NCI-H2081 (cell line): Measurements from ENCODE around the gene UPB1.

Experiments
- DNase-seq, 2 experiments: peaks; one replicate each; lab custom pipeline; 2025; lab: John Stamatoyannopoulos, UW

UPB1 gene

GRCh38 chr22:24494528-24495364 is at the start of gene UPB1:
Gene UPB1 (plus strand): TSS chr22:24495332. CDS start chr22:24495404, 72 bp downstream.
- DNase-seq, result no peak

DNA sequence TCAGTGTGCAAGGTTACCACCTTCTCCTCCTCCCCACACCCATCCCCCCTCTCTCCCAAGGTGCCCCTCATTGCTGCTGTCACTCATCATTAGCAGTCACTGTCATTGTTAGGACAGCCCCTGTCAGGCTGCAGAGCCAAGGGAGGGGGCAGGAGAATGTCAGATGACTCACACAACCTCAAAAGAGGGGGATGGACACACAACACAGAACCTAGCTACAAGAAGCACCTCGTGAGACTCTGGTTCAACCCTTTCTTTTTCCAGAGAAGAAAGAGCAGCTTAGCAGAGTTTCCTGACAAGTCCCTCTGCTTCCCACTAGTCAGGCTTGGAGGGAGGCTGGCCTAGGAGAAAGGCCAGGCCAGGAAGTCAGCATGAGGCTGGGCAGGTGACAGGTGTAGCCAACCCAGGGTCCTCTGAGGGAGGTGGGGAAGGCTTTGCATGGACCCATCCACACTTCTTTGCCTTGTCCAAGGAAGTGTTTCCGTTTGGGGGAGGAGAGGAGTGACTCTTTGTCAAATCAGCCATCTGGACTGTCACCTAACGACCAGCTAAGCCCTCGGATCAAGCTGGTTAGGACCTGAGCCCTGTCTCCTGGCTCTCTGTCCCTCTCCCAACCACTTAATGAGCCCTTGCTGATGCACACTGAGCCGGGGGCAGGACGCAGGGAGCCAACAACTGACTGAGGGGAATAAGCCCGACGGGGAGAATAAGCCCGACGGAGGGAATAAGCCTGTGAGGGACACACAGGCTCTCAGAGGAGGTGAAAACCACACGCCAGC is 49.5 kb upstream of the UPB1 start:
- DNase-seq, result no peak

DNA sequence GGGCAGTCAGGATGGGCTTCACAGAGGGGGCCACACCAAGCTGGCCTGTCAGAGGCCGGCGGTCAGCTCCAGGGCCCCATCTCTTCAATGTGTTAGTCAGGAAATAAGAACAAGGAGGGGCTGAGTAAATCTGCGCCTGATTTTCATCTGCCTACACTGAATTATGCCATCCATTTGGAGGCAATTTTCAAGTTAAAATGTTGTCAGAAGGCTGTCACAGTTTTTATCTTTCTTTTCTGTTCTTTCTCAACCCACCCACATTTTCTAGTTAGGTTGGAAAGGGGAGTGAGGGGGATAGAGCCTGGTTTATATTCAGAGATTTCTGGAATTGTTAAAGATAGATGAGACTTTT is 48.9 kb upstream of the UPB1 start:
- DNase-seq, result no peak

DNA sequence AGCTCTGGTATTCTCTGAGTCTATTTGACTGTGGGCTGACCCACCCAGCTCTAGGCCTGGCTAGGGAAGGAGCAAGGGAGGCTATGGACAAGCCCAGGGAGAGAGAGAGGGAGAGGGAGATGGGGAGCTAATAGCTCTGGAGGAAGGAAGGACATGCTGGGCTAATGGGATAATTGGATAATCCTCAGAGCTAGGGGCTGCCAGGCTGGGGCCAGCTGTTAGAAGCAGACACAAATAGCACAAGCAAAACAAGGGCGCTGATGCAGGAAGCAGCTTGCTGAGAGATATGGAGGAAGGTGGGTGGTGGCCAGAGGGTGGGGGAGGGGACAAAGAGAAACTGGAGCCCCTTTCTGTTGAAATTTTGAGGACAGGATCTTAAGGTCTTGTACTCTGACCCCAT is 44.5 kb upstream of the UPB1 start:
- DNase-seq, result peak; percentile 71 to 88

- DNase-seq, result no peak
Observed at GRCh38 chr22:24451162-24451561, 44.0 kb upstream of the UPB1 start.

DNA sequence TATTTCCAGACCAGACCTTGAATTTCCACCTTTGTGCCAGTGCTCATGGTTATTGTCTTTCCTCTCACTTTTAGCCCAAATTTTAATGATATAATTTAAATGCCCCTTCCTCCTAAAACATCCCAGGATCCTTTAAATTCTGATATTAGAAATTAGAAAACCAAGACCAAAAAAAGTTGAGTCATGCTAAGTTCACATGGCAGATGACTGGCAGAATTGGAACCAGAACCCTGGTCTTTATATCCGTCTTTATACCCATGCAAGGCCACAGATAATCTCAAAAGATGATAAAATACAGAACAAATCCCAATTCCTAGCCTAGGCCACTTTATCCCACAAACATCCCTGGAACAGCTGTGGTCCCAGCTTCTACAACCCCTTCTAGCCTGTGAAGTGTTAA is 41.3 kb upstream of the UPB1 start:
- no peak for DNase-seq

- no peak for DNase-seq
Observed at GRCh38 chr22:24455039-24455438, 40.1 kb upstream of the UPB1 start.

DNA sequence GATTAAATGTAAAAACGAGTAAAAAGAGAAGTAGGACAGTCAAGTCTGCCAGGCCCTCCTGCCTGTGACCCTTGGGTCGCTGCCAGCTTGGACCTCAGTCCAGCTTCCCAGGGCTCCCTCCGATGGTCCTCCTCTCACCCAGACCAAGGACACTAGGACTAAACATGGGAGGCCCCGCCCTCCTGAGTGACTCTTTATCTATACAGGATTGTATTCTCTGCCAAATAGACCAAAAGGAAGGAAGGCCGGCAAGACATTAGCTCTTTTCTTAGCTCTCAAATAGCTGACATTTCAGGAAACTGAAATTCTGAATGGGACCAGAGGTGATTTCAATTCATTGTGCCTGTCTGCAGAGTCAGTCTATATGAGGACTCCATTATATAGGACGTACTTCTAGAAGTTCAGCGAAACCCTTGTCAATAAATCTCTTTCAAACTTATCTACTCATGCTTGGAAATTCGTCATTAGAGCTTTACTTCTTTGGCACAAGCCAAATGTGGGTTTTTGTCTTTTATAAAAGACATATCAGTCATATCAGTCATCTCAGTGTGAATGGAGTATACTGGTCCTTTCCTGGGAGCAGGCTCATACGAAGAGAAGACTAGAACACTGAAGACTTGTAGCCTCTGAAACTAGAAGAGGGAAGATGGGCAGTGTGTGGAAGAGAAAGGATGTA is 39.2 kb upstream of the UPB1 start:
- no peak for DNase-seq

GRCh38 chr22:24457894-24458420 is 37.2 kb upstream of the UPB1 start:
- DNase-seq, result no peak

GRCh38 chr22:24459911-24460310 is 35.2 kb upstream of the UPB1 start:
- DNase-seq, result no peak

- no peak for DNase-seq
Observed at GRCh38 chr22:24460418-24461089, 34.6 kb upstream of the UPB1 start.

- DNase-seq, result no peak
Observed at GRCh38 chr22:24463071-24463760, 31.9 kb upstream of the UPB1 start.

DNA sequence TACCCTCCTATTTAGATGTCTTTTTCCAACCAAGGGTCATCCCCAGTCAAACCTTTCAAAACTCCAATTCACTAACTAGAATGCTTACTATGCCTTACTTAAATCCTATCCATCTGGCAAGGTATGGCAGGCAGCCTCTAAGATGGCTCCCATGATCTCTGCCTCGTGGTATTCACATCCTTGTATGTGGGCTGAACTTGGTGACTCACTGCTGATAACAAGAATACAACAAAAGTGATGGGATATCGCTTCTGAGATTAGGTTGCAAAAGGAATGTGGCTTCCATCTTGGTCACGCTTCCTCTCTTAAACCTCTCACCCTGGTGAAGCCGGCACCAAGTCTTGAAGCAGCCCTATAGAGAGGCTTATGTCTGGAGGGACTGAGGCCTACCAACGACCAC is 29.6 kb upstream of the UPB1 start:
- DNase-seq, result no peak

- DNase-seq, result no peak
Observed at GRCh38 chr22:24465975-24466374, 29.2 kb upstream of the UPB1 start.

- DNase-seq, result no peak
Observed at GRCh38 chr22:24466716-24467328, 28.3 kb upstream of the UPB1 start.

- no peak for DNase-seq
Observed at GRCh38 chr22:24467340-24467739, 27.8 kb upstream of the UPB1 start.

DNA sequence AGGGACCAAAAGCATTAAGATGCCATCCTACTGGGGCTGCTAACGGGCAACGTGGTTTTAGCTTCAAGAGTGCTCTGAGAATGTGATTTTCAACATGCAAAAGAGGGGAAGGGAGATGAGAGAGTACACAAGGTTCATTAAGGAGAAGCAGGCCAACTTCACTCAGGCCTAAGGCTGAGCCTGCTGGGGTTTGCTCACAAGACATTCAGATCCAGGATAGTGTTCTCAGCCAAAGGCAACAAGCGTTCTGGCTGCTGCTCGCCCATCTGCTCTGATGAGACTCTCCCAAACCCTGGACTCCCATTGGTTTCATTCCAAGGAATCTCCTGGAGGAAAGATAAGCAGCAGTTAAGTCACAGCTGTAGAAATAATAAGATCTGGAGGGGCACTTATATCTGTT is 23.6 kb upstream of the UPB1 start:
- no peak for DNase-seq

DNA sequence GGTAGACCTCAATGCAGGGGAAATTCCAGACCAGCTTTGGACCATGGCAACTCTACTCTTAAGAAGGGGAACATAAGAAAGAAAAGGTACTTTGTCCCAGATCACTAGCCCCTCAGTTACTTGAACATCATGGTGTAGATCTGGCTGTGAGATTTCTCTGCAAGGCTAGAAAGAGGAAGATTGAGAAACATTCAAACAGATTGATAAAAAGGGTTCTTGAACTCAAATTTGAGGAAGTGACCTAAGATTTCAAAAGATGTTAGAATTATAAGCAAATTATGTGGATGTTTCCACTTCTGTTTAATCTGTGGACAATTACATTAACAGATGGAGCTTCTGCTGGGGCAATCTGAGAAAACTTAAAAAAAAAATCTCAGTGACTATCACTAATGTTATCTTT is 21.8 kb upstream of the UPB1 start:
- no peak for DNase-seq

DNA sequence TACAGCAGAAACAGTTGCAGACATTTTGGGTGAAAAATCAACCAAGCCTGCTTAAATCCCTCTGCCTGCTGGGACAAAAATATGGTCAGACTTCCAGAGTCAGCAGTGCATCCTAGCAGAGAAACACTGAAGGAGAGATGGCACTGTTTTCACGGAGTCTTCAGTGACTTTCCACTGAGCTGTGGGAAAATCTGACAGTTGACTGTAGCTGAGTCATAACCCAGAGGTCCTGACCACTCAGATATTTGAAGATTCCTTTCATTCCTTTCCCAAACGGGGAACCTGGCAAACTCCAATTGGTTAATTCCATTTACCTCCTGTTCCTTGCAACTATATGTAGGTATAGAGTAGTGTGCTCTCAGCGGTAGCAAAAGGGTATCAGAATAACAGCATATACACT is 20.9 kb upstream of the UPB1 start:
- DNase-seq, result no peak

- no peak for DNase-seq
Observed at GRCh38 chr22:24474649-24475255, 20.4 kb upstream of the UPB1 start.

DNA sequence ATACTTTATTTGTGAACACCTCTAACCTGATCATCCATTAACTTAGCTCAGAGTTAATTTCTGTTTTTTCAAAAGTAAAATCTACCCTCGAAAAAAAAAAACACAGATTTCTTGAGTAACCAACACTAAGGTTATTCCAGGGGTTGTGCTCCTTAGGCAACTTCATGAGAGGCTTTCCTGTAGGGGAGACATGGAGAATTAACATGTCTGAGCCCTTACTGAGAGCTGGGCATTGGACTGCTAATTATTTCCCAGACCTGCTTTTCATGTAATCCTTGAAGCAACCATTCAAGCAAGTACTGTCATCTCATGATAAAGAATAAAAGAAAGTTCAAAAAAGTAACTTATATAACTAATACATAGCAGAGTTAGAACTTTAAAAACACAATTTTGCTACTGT is 13.5 kb upstream of the UPB1 start:
- no peak for DNase-seq
